ENCODE measurements around the gene SSR2. TPM values are rescaled to one million over a fixed set of nuclear protein-coding genes. Genes with fewer than 3 reads are reported as not detected.

SSR2 gene
- total and polyA plus RNA-seq, 7 experiments from 2014 or later = 207 to 393 (median 268) TPM

DNA sequence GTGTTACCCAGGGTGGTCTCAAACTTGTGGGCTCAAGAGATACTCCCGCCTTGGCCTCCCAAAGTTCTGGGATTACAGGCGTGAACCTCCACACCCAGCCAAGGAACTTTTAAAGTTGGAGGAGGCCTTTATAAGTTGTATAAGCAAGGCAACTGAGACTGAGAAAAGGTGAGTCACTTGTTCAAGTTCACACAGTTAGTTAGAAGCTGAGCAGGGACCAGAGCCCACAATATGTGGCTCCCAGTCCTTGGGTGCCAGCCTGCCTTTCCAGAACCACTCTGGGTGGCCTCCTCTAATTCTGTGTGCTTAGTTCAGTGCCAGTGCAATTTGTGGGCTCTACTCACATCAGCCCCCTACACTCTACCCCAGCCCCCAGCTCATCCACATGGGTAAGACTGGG is 43.9 kb upstream of the SSR2 start:
- ChIA-PET CTCF (interaction anchor here (0.8 to 0.9 kb wide), 2 partner anchors 31 to 127 kb away, joined by 3 read pairs; no protein-coding TSS in a partner anchor), POLR2A (interaction anchor here (0.6 to 0.7 kb wide), 2 partner anchors 44 to 1745 kb away, joined by 3 read pairs; no protein-coding TSS in a partner anchor)
- no peaks in the 10 kb centered on the region for H3K27me3 ChIP-seq (ENCODE audit: control insufficient read depth in 2 of 2, insufficient read depth in 2 of 2, low read length in 2 of 2)
- no peaks in the 10 kb centered on the region for H3K4me1 ChIP-seq (ENCODE audit: control insufficient read depth in 2 of 2, insufficient read depth in 2 of 2, low read length in 2 of 2)
- no peaks in the 10 kb centered on the region for H3K9me3 ChIP-seq (ENCODE audit: control insufficient read depth in 2 of 3, low read length in 3 of 3)
- intact Hi-C loops (cut with micrococcal nuclease) = loop anchor here in 1 of 2 donors (5.0 kb wide), 1 partner anchor 57 kb away; no protein-coding TSS in a partner anchor
- H3K27ac Mint-ChIP-seq = no peak overlapping the region
- peaks cover 0 to 16% (median 5%) of the 10 kb centered on the region in 7 donors for H3K4me1 Mint-ChIP-seq
- H3K4me3 Mint-ChIP-seq = no peak overlapping the region
- no peaks in the 10 kb centered on the region for H3K9me3 Mint-ChIP-seq
- ATAC-seq (no peak), DNase-seq (no peak)
- H3K27me3 Mint-ChIP-seq = peaks cover 0 to 2% (median 0%) of the 10 kb centered on the region in 5 donors
- H3K36me3 ChIP-seq (ENCODE audit: control insufficient read depth in 2 of 3, insufficient read depth in 3 of 3, low read length in 3 of 3) = no peaks in the 10 kb centered on the region
- no peak overlapping the region for H3K4me3 ChIP-seq (ENCODE audit: low read length)
- H3K27ac ChIP-seq (ENCODE audit: low read depth, low read length) = no peak overlapping the region
- H3K36me3 Mint-ChIP-seq = no peaks in the 10 kb centered on the region

DNA sequence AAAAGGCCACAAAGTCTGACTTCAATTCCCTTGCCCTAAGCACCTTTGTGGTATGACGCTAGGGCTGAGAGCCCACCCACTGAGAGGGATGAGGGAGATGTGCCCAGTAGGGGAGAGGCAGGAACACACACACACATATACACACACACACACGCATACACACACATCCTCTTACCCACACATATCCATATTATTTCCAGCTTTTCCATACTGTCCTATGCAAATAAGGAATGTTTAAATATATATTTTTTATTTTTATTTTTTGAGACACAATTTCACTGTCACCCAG is 43.2 kb upstream of the SSR2 start:
- H3K4me3 ChIP-seq (ENCODE audit: low read length) = no peak overlapping the region
- DNase-seq (no peak), ATAC-seq (no peak)
- CTCF ChIA-PET = interaction anchor here (1.6 kb wide), 1 partner anchor 11 kb away, joined by 3 read pairs; no protein-coding TSS in a partner anchor
- intact Hi-C loops (cut with micrococcal nuclease) = no loop called here
- Mint-ChIP-seq H3K27ac (no peak overlapping the region), H3K27me3 (peaks cover 0 to 2% (median 0%) of the 10 kb centered on the region in 5 donors), H3K9me3 (no peaks in the 10 kb centered on the region), H3K4me3 (no peak overlapping the region), H3K4me1 (peaks cover 0 to 16% (median 5%) of the 10 kb centered on the region in 7 donors), H3K36me3 (no peaks in the 10 kb centered on the region)
- POLR2A ChIA-PET = interaction anchor here (0.7 kb wide), 1 partner anchor 44 kb away, joined by 3 read pairs; no protein-coding TSS in a partner anchor
- H3K4me1 ChIP-seq (ENCODE audit: control insufficient read depth in 2 of 2, insufficient read depth in 2 of 2, low read length in 2 of 2) = no peaks in the 10 kb centered on the region
- H3K9me3 ChIP-seq (ENCODE audit: control insufficient read depth in 2 of 3, low read length in 3 of 3) = no peaks in the 10 kb centered on the region
- H3K27me3 ChIP-seq (ENCODE audit: control insufficient read depth in 2 of 2, insufficient read depth in 2 of 2, low read length in 2 of 2) = no peaks in the 10 kb centered on the region
- peaks cover 0 to 4% (median 0%) of the 10 kb centered on the region in 3 experiments for H3K36me3 ChIP-seq (ENCODE audit: control insufficient read depth in 2 of 3, insufficient read depth in 3 of 3, low read length in 3 of 3)
- H3K27ac ChIP-seq (ENCODE audit: low read depth, low read length) = no peak overlapping the region

DNA sequence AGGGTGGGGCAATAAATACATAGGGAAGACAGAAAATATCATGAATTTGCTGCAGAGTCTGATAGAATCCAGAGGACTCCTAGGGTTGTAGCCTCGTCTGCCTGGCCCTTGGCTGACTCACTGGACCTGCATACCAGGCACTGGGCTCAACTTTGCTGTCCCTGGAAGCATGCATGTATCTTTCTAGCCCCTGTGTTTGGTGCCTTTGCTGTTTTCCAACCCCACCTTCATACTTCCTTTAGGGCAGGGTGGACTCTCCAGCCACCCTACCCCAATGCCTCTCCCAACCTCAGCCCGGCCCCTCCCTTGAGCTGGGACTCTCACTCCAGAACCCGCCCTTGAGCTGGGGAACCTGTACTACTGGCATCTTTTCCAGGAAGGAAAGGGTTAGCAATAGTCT is 41.4 kb upstream of the SSR2 start:
- ChIA-PET POLR2A (no interaction called here), CTCF (interaction anchor here (1.0 kb wide), 1 partner anchor 381 kb away, joined by 4 read pairs; no protein-coding TSS in a partner anchor)
- Histone ChIP-seq H3K9me3 (ENCODE audit: control insufficient read depth in 2 of 3, low read length in 3 of 3) (no peaks in the 10 kb centered on the region), H3K36me3 (ENCODE audit: control insufficient read depth in 2 of 3, insufficient read depth in 3 of 3, low read length in 3 of 3) (peaks cover 0 to 14% (median 0%) of the 10 kb centered on the region in 3 experiments), H3K4me3 (ENCODE audit: low read length) (no peak overlapping the region), H3K27me3 (ENCODE audit: control insufficient read depth in 2 of 2, insufficient read depth in 2 of 2, low read length in 2 of 2) (no peaks in the 10 kb centered on the region), H3K4me1 (ENCODE audit: control insufficient read depth in 2 of 2, insufficient read depth in 2 of 2, low read length in 2 of 2) (no peaks in the 10 kb centered on the region), H3K27ac (ENCODE audit: low read depth, low read length) (no peak overlapping the region)
- peaks cover 0 to 20% (median 5%) of the 10 kb centered on the region in 7 donors for H3K4me1 Mint-ChIP-seq
- no peaks in the 10 kb centered on the region for H3K27me3 Mint-ChIP-seq
- H3K27ac Mint-ChIP-seq = no peak overlapping the region
- H3K36me3 Mint-ChIP-seq = peaks cover 0 to 4% (median 0%) of the 10 kb centered on the region in 5 donors
- no peak for ATAC-seq
- H3K9me3 Mint-ChIP-seq = no peaks in the 10 kb centered on the region
- DNase-seq = no peak
- H3K4me3 Mint-ChIP-seq = no peak overlapping the region
- intact Hi-C loops (cut with micrococcal nuclease) = no loop called here

DNA sequence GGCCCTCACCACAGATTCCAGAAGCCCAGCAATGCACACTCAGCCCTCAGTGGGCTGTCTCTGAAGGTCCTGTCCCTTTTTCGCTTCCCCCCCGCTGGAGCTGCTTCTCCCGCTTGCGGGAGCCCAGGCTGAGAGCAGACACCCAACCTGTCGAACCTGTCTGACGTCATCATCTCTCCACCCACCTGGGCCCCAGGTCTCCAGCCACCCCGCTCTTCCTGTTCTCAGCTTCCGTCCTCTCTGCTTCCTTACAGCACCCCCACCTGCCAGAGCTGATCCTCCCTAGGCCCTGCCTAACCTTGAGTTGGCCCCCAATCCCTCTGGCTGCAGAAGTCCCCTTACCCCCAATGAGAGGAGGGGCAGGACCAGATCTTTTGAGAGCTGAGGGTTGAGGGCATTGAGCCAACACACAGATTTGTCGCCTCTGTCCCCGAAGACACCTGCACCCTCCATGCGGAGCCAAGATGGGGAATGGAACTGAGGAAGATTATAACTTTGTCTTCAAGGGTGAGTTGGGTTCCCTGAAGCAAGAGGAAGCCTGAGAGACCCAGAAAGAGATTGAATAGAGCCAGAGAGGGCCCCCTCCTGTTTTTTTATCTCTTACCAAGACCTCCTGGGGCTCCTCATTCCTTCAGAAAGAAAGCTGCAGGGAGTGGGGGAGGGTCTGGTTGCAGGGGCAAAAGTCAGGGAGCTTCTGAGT is 40.3 kb upstream of the SSR2 start, which contains the start of gene RAB25:
RAB25 (plus strand) TSS at position 224 of the 700 bp plus-strand sequence; CDS start at position 465, 241 bp downstream.
- no peaks in the 10 kb centered on the region for H3K4me1 ChIP-seq (ENCODE audit: control insufficient read depth in 2 of 2, insufficient read depth in 2 of 2, low read length in 2 of 2)
- CTCF ChIA-PET = no interaction called here
- no peaks in the 10 kb centered on the region for H3K27me3 ChIP-seq (ENCODE audit: control insufficient read depth in 2 of 2, insufficient read depth in 2 of 2, low read length in 2 of 2)
- Mint-ChIP-seq H3K27ac (peak within 1 kb of the TSS in 2 of 9 donors; percentile 59 to 71), H3K4me1 (peaks cover 2 to 18% (median 7%) of the 10 kb centered on the region in 7 donors), H3K27me3 (no peaks in the 10 kb centered on the region), H3K9me3 (no peaks in the 10 kb centered on the region), H3K36me3 (peaks cover 0 to 9% (median 0%) of the 10 kb centered on the region in 5 donors), H3K4me3 (peak within 1 kb of the TSS in 4 of 10 donors; percentile 33 to 65 (median 44))
- H3K27ac ChIP-seq (ENCODE audit: low read depth, low read length) = no peak within 1 kb of the TSS
- intact Hi-C loops (cut with micrococcal nuclease) = no loop called here
- ATAC-seq (no peak), DNase-seq (no peak)
- peaks cover 0 to 14% (median 0%) of the 10 kb centered on the region in 3 experiments for H3K36me3 ChIP-seq (ENCODE audit: control insufficient read depth in 2 of 3, insufficient read depth in 3 of 3, low read length in 3 of 3)
- H3K4me3 ChIP-seq (ENCODE audit: low read length) = no peak within 1 kb of the TSS
- POLR2A ChIA-PET = interaction anchor here (0.7 kb wide), 1 partner anchor 74 kb away, joined by 3 read pairs; no protein-coding TSS in a partner anchor
- H3K9me3 ChIP-seq (ENCODE audit: control insufficient read depth in 2 of 3, low read length in 3 of 3) = no peaks in the 10 kb centered on the region

DNA sequence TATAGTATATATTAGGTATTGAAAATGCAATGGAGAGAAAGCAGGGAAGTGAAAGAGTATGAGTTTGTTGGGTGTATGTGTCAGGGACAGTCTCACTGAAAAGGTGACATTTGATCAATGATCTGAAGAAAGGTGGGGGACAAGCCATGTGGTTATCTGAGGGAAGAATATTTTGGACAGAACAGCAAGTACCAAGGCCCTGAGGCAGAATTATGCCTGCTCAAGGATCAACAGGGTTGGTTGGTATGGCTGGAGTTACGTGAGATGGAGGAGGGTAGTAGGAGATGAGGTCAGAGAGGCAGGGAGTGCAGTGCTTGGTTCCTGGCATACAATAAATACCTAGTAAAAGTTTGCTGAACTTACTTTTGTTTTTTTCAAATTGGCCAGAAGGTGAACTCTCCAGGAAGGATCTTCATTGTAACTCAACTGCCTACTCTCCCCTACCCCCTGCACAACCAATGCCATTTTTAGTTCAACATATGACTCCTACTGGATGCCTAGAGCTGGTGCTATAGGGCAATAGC is 35.6 kb upstream of the SSR2 start:
- Mint-ChIP-seq H3K4me3 (peak overlapping the region in 5 of 10 donors; percentile 10 to 94 (median 48)), H3K27ac (peak overlapping the region in 5 of 9 donors; percentile 6 to 90 (median 17)), H3K27me3 (no peaks in the 10 kb centered on the region), H3K4me1 (peaks cover 12 to 39% (median 33%) of the 10 kb centered on the region in 7 donors), H3K36me3 (peaks cover 0 to 9% (median 3%) of the 10 kb centered on the region in 5 donors), H3K9me3 (no peaks in the 10 kb centered on the region)
- ATAC-seq = no peak
- Histone ChIP-seq H3K4me3 (ENCODE audit: low read length) (no peak overlapping the region), H3K9me3 (ENCODE audit: control insufficient read depth in 2 of 3, low read length in 3 of 3) (no peaks in the 10 kb centered on the region), H3K27me3 (ENCODE audit: control insufficient read depth in 2 of 2, insufficient read depth in 2 of 2, low read length in 2 of 2) (no peaks in the 10 kb centered on the region), H3K36me3 (ENCODE audit: control insufficient read depth in 2 of 3, insufficient read depth in 3 of 3, low read length in 3 of 3) (peaks cover 0 to 14% (median 0%) of the 10 kb centered on the region in 3 experiments), H3K27ac (ENCODE audit: low read depth, low read length) (no peak overlapping the region), H3K4me1 (ENCODE audit: control insufficient read depth in 2 of 2, insufficient read depth in 2 of 2, low read length in 2 of 2) (peaks cover 9 to 17% of the 10 kb centered on the region in 2 donors)
- DNase-seq = no peak
- intact Hi-C loops (cut with micrococcal nuclease) = loop anchor here (10.0 kb wide), 4 partner anchors 312 to 792 kb away; partner anchors contain the start of genes CLK2 (in 1 of the 2), DAP3 (in 1 of the 2), HCN3 (in 1 of the 2) and SCAMP3 (in 1 of the 2)
- POLR2A ChIA-PET = interaction anchor here (1.0 kb wide), 1 partner anchor 122 kb away, joined by 3 read pairs; the partner anchor contains the start of gene KHDC4
- CTCF ChIA-PET = no interaction called here

- intact Hi-C loops (cut with micrococcal nuclease) = loop anchor here (2.0 to 10.0 kb wide), 7 partner anchors 77 to 883 kb away; partner anchors contain the start of genes ARHGEF2 (in 1 of the 2), CLK2 (in 1 of the 2), DAP3 (in 1 of the 2) and HCN3 (in 1 of the 2)
- Mint-ChIP-seq H3K27ac (peak overlapping the region in 8 of 9 donors; percentile 68 to 98 (median 91)), H3K27me3 (no peaks in the 10 kb centered on the region), H3K4me3 (peak overlapping the region; percentile 86 to 100 (median 96)), H3K36me3 (peaks cover 0 to 9% (median 3%) of the 10 kb centered on the region in 5 donors), H3K9me3 (no peaks in the 10 kb centered on the region), H3K4me1 (peaks cover 12 to 42% (median 35%) of the 10 kb centered on the region in 7 donors)
- peaks cover 0 to 14% (median 0%) of the 10 kb centered on the region in 3 experiments for H3K36me3 ChIP-seq (ENCODE audit: control insufficient read depth in 2 of 3, insufficient read depth in 3 of 3, low read length in 3 of 3)
- ChIA-PET POLR2A (interaction anchor here (0.7 kb wide), 1 partner anchor 275 kb away, joined by 5 read pairs; no protein-coding TSS in a partner anchor), CTCF (no interaction called here)
- DNase-seq = peak in 1 of 9 donors; percentile 7
- H3K9me3 ChIP-seq (ENCODE audit: control insufficient read depth in 2 of 3, low read length in 3 of 3) = no peaks in the 10 kb centered on the region
- ATAC-seq = no peak
- H3K4me3 ChIP-seq (ENCODE audit: low read length) = peak overlapping the region; percentile 78
- H3K27ac ChIP-seq (ENCODE audit: low read depth, low read length) = peak overlapping the region; percentile 82
- H3K4me1 ChIP-seq (ENCODE audit: control insufficient read depth in 2 of 2, insufficient read depth in 2 of 2, low read length in 2 of 2) = peaks cover 9 to 17% of the 10 kb centered on the region in 2 donors
- no peaks in the 10 kb centered on the region for H3K27me3 ChIP-seq (ENCODE audit: control insufficient read depth in 2 of 2, insufficient read depth in 2 of 2, low read length in 2 of 2)
Observed at GRCh38 chr1:156055281-156056048, 34.7 kb upstream of the SSR2 start.
